NCI-H2081 (cell line): ENCODE data around the gene TNFRSF8.
"Not testable (repeated sequence)": the region's sequence is repeated elsewhere in the genome, so short reads cannot be mapped to it uniquely, and the experiment has no call there.

Experiments
- DNase-seq, 2 experiments: peaks; one replicate each; lab custom pipeline; 2025; lab: John Stamatoyannopoulos, UW

Gene TNFRSF8

DNA sequence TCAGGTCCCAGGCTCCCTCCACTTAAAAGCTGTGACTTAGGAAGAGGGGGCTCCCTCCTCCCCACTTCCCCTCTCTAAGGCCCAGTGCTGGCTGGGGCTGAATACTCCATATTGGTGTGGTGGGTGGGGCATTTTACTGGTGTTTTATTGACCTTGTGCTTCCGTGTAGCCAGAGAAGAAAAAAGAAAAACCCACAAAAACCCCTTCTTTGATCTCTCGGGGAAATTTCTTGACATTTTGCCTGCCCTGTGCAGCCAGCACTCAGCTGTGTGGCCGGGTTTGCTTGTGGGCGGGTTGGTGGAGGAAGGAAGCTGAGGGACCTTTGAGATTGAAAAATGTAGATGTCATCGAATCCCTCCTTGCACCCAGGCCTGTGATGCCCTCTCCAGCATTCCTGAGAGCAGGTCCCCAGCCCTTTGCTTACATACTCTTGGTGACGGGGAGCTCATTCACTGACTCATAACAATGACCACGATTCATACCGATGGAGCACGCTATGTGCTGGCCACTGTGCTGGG lies 24.8 kb downstream of the TNFRSF8 start:
- DNase-seq: no peak

DNA sequence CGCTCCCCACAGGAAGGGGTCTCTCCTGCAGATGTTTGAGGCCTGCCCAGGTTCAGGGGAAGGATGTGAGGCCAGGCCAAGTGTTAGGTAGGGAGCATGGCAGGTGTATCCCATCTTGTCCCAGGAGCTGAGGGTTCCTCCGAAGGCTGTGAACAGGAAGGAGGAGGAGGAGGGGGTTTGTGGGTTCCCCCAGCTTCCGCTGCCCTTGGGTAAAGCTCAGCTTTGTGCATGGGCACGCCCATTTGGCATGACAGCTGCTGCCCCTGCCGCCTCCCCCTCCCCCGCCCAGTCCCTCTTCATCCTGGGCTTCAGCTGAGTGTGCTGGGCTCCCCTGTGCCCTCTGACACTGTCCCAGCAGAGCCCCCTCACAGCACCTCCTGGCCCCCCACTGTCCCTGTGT lies 25.5 kb downstream of the TNFRSF8 start:
- no peak for DNase-seq

DNA sequence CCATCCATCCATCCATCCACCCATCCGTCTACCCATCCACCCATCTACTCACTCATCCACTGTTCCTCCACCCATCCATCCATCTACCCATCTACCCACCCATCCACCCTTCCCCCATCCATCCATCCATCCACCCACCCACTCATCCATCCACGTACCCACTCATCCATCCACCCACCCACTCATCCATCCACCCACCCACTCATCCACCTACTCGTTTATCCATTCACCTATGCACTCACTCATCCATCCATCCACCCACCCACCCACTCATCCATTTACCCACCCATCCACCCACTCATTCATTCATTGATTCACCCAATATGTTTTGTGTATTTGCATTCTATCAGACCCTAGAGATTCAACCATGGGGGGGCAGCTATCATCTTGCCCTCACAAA lies 27.2 kb downstream of the TNFRSF8 start:
- no peak for DNase-seq

DNA sequence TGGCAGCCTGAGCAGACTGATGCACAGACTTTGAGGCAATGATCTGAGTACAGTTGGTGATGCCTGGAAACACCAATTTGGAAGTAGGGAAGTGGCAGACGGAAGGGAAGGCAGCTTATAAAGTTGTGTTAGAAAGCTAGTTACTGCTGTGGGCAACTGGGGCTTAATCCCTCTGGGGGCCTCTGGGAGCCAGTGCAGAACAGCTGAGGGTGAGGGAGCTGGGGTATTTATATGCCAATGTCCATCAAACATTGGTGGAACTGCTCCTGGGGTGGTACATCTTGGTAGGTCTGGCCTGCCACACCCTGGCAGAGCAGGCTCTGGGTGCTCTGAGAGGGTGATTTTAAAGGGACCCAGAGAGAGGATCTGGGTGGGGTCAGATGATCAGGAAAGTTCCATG lies 28.1 kb downstream of the TNFRSF8 start:
- DNase-seq: no peak

DNA sequence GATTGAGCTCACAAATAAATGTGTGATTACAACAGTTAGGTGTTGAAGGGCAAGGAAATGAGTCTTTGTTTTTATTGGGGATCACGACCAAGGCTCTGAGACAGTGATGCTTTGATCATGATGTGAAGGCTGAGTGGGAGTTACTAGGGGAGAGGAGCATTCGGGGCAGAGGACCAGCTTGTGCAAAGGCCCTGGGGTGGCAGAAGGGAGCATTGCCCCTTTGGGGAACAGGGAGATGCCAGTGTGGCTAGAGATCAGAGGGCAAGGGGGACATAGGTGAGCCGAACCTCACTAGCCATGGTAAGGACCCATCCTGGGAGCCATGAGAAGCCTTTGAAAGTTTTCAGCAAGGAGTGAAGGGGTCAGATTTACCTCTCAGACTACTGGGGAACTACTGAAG lies 31.1 kb downstream of the TNFRSF8 start:
- DNase-seq: no peak

DNA sequence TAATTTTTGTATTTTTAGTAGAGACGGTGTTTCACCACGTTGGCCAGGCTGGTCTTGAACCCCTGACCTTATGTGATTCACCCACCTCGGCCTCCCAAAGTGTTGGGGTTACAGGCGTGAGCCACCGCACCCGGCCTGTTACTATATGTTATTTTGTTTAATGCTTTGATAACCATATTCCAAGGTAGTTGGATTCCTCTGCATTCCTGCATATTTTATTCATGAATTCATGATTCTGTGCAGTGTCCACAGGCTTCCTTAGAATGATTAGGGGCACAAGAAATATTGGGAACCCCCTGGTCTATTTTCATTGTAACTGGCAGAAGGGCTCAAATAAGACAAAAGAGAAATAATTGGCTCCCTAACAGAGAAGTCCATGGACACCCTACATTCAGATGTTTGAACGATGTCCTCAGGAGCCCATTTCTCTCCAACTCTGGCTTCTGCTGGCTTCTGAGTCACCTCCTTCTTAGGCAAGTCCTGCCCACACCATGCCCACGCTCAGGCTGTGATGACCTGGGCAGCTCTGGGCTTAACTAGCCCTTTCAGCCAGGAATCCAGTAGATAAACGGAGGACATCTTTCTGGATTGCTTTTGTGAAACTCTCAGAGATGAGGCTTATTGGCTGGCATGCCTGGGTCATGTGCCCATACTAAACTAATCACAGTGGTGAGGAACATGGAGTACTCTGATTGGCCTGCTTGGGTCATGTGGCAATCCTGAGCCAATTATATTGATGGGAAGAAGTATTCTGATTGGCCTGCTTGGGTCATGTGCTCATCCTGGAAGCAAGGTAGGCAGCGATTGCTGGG lies 32.6 kb downstream of the TNFRSF8 start:
- DNase-seq: no peak

DNA sequence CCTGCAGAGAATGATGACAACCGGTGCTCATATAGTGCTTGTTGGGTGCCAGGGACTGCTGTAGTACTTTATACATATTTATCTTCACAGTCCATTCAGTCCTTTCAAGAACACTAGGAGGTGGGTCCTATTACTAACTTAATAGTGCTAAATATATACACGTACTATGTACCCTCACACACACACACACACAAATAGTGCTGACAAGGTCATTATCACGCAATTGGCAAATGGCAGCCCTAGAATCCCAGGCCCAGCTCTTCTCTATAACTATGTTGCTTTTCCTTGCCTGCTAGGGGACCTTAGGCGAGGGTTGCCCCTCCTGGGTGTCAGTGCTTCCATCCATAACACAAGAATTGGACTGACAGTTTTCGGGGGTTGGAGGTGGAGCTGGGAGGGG lies 33.5 kb downstream of the TNFRSF8 start:
- DNase-seq: no peak

DNA sequence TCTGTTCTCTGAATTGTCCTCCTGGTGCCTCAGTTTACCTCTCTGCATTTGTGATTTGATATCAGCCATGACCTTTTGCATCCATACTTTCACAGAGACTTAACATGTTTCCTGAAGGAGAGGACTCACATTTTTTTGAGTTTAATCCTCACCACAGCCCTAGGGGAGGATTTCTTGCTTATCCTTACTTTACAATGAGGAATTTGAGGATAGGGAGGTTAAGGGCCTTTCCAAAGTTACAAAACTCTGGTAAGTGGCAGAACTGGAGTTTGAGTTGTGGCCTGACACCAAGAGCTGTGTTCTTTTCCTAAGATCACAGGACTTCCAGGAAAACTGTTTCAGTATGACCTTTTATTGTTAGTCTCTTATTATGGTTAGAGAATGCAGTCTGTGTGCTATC lies 34.2 kb downstream of the TNFRSF8 start:
- no peak for DNase-seq

DNA sequence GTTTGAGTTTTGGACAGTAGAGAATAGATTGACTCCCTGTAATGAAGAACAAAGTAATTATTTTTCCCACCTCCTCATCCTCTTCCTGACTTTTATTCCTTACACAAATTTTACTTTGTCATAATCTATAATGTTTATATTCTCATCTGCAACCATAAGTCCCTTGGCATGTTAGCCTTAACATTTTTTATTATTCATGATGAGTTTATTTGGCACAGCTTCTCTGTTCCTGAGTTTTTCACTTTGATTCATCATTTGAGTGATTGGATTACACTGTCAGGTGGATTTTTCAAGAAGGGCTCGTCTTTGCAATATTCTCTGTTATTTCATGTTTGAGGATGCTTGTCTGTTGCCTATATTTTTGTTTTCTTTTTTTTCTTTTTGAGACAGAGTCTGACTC lies 35.7 kb downstream of the TNFRSF8 start:
- no peak for DNase-seq

DNA sequence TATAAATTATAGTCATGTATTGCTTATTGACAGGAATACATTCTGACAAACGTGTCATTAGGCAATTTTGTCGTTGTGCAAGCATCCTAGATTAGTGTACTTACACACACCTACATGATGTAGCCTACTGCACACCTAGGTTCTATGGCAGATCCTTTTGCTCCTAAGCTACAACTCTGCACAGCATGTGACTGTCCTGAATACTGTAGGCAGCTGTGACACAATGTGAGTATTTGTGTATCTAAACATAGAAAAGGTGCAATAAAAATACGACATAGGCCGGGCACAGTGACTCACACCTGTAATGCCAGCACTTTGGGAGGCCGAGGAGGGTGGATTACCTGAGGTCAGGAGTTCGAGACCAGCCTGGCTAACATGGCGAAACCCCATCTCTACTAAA lies 36.5 kb downstream of the TNFRSF8 start:
- no peak for DNase-seq

DNA sequence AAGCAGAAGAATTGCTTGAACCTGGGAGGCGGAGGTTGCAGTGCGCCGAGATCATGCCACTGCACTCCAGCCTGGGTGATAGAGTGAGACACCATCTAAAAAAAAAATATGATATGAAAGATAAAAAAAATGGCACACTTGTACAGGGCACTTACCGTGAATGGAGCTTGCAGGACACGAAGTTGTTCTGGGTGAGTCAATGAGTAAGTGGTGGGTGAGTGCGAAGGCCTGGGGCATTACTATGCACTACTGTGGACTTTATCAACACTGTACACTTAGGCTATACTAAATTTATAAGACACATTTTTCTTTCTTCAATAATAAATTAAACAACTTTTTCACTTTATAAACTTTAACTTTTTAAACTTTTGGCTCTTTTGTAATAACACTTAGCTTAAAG lies 37.0 kb downstream of the TNFRSF8 start:
- DNase-seq: no peak

DNA sequence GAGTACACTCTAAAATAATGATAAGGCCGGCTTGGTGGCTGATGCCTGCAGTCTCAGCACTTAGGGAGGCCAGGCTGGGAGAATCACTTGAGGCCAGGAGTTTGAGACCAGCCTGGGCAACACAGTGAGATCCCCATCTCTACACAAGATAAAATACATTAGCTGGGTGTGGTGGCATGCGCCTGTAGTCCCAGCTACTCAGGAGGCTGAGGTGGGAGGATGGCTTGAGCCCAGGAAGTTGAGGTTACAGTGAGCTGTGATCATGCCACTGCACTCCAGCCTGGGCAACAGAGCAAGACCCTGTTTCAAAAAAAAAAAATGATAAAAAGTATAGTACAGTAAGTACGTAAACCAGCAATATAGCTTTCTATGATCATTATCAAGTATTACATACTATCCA lies 38.0 kb downstream of the TNFRSF8 start:
- not testable (repeated sequence) for DNase-seq

DNA sequence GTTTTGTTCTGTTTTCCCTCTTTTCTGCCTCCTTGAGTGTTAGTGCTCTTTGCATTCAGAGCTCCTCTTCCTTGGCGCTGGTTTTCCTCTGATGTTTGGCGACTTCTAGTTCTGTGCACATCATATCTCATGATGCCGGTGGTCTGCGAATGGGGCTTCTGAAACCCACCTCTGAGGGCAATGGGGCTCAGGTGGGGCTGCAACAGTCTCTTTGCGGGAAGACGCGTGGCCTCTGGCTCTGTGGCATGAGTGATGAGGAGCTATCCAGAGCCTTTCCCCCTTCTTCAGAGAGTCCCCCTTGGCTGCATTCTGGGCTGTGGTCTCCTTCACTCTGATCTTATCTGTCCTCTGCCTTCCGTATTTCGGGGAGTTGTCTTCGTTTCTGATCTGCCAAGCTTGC lies 39.0 kb downstream of the TNFRSF8 start:
- DNase-seq: no peak

DNA sequence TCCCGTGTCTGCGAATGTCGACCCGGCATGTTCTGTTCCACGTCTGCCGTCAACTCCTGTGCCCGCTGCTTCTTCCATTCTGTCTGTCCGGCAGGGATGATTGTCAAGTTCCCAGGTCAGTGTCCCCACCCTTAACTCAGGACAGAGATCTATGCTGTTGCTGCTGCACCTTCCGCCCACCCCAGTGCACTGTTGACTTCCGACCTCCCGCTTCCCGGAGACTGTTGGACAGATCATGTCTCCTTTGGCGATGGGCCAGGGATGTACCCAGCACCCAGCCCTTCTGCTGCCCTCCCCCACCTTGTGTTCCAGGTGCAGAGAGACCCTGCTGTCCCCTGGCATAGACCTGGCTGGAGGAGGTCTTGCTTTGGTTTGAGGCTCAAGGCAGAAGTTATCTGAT lies 41.3 kb downstream of the TNFRSF8 start:
- no peak for DNase-seq

DNA sequence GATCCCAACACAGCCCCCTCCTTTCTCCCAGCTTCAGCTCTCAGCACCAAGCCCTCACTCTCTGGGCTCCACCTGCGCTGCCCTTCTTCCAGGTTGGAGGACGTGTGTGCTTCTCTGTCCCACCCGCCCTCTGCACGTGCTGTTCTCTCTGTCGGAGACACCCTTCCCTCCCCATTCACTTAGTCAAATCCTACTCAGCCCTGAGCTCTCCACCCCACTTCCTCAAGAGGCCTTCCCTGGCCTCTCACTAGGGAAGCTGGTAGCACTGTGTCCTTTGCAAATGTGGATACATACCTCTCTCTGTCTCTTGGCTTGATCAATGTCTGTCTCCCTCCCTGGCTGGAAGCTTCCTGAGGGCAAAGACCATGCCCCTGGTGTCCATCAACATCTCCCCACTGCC lies 43.0 kb downstream of the TNFRSF8 start:
- DNase-seq: no peak

DNA sequence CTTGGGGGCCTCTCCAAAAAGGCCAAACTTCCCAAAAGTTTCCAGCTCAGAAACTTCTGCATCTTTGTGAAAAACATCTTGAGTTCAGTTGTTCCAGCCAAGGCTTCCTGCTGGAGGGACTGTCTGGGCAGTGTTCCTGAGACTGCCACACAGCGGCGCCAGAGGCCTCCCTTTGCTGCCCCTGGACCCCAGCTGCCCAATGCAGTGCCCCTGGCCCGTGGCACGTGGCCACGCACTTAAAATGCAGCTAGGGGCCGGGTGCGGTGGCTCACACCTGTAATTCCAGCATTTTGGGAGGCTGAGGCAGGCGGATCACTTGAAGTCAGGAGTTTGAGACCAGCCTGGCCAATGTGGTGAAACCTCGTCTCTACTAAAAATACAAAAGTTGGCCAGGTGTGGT lies 43.8 kb downstream of the TNFRSF8 start:
- DNase-seq: not testable (repeated sequence)

DNA sequence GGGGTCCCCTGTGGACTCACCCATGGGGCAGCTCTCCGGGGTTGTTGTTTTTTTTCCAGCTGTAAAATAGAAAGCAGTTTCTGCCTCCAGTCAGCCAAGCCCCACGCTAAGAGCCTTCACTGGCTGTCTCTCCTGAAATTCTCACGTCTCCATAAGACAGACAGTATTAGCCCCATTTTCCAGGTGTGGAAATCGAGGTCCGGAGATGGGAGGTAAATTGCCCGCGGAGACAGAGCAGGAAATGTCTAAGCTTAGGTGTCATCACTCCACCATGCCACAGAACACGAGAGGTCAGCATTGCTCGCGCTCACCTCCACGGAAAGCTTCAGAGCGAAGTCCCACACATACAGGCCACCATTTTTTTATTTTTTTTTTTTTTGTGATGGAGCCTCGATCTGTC lies 44.6 kb downstream of the TNFRSF8 start:
- no peak for DNase-seq

DNA sequence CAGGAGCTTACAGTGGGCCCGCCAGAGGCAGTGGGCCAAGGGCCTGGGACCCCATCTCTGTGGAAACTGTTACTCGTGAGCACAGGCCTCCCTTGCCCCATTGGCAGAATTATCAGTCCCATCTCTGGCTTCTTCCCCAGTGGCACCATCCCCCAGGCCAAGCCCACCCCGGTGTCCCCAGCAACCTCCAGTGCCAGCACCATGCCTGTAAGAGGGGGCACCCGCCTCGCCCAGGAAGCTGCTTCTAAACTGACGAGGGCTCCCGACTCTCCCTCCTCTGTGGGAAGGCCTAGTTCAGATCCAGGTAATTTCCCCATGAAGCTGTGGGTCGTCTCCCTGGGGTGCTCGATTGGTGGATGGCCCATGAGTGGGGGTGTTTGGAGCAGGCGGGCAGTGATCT lies 46.8 kb downstream of the TNFRSF8 start:
- no peak for DNase-seq

DNA sequence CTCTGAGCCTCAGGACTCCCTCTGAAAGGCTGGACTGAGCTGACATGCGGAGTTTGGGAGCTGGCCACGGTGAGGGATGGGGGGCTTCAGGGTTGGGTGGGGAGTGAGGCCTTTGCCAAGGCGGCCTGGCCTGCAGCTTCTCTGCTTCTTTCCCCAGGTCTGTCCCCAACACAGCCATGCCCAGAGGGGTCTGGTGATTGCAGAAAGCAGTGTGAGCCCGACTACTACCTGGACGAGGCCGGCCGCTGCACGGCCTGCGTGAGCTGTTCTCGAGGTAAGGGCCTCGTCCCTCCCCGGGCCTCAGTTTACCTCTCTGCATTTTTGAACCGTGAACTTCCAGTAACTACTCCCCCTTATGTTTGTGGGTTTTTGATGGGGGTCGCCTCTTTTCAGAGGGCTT lies 48.6 kb downstream of the TNFRSF8 start:
- no peak for DNase-seq

DNA sequence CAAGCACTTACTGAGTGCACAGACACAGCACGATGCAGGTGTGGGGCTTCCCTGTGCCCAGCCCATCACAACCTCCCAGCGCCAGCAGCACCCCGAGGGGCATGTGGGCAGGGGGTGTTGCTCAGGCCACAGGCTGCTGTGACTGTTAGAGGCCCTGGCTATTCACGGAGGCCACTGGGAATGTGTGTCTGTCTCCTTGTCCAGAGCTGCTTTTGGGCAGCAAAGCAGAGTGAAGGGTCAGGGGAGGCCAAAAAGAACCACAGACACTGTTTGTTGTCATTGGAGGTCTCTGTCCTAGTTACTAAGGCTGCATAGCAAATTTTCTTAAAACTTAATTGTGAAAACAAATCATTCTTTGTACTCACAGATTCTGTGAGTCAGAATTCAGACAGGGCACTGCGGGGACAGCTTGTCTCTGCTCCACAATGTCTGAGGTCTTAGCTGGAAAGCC lies 49.6 kb downstream of the TNFRSF8 start:
- no peak for DNase-seq

DNA sequence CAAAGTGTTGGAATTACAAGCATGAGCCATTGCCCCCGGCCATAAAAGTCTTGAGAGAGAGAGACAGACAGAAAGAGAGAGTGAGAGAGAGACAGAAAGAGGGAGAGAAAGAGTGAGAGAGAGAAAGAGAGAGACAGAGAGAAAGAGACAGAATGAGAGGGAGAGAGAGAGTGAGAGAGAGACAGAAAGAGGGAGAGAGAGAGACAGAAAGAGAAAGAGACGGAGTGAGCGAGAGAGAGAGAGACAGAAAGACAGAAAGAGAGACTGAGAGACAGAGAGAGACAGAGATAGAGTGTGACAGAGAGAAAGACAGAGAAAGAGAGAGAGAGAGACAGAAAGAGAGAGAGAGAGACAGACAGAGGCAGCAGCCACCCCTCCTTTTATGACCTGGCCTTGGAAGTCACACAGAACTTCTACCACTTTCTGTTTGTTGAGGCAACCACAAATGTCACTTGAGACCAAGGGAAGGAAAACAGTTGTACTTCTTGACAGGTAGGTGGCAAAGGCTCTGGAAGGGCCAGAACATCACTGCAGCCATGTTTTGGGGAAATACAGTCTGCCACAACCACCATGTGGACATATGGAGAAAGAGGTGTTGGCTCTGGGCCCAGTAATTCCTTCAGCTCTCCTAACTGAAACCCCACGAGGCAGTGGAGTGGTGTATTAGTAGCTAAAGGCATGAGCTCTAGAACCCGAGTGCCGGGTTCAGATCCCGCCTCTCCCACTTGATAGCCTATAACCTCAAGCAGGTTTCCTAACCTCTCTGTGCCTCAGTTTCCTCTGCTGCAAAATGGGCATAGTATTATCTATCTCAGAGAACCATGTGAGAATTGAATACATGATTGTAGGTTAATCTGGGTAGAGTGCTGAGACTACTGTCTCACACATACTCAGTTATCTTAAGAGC lies 50.6 kb downstream of the TNFRSF8 start:
- DNase-seq: no peak

DNA sequence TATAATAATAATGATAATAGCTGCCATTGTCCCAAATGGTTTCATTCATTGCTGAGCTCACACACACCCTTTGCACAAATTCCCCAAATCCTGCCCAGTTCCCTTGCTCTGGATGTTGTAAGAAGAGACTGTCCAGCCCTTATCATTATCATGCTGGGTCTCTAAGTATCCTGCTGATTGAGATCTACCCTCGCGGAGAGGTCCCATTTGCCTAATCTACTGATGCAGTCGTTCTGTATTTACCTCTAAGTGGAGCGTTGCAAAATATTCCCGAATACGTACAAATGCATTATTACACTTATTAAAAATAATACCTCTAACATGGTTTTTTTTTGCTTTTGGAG lies 51.2 kb downstream of the TNFRSF8 start:
- DNase-seq: no peak

DNA sequence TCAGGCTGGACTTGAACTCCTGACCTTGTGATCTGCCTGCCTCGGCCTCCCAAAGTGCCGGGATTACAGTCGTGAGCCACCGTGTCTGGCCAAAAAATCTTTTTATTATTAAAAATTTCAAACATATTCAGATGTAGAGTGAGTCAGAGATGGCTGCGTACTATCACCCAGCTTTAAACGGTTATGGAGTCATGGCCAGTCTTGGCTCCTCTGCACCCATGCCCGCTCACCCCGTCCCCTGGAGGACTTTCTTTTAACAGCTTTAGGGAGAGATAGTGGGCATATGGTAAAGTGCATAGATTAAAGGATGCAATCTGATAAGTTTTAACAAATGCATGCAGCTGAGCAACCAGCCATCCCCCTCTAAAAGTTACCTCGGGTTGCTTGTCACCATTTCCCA lies 51.8 kb downstream of the TNFRSF8 start:
- no peak for DNase-seq
